Measurements from ENCODE around the gene KRTAP2-4. TPM values are rescaled to one million over a fixed set of nuclear protein-coding genes. Genes with fewer than 3 reads are reported as not detected.

Gene KRTAP2-4
- total and polyA plus RNA-seq, 11 donors: not detected

DNA sequence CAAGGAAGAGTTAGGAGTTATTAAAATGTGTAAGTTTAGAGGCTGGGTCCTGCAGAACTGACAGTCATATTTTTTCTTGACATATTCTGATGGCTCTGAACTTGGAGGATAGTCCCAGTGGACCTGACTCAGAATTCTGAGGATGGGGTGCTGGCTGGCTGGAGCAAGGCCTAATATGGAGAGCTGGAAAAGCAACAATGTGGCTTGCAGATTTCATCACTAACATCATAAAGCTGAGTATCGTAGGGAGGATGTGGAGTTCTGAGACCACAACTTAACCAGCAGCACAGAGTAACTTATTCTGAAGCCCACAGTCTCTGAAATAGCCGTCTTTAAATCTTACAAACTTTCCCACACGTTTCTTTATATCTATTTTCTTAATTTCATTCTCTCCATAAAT is 41.0 kb downstream of the KRTAP2-4 start:
- intact Hi-C loops (cut with DNase I): no loop called here
- WGBS, 4 donors: 64 to 82% (median 74%) methylated on average over 3 of the region's 3 CpGs
- DNase-seq (no peak), ATAC-seq (no peak)
- H3K36me3 ChIP-seq: no peaks in the 10 kb centered on the region
- TF ChIP-seq POLR2A (IDR thresholded peaks at IDR 0.05): no peak
- TF ChIP-seq, protein P1, sequence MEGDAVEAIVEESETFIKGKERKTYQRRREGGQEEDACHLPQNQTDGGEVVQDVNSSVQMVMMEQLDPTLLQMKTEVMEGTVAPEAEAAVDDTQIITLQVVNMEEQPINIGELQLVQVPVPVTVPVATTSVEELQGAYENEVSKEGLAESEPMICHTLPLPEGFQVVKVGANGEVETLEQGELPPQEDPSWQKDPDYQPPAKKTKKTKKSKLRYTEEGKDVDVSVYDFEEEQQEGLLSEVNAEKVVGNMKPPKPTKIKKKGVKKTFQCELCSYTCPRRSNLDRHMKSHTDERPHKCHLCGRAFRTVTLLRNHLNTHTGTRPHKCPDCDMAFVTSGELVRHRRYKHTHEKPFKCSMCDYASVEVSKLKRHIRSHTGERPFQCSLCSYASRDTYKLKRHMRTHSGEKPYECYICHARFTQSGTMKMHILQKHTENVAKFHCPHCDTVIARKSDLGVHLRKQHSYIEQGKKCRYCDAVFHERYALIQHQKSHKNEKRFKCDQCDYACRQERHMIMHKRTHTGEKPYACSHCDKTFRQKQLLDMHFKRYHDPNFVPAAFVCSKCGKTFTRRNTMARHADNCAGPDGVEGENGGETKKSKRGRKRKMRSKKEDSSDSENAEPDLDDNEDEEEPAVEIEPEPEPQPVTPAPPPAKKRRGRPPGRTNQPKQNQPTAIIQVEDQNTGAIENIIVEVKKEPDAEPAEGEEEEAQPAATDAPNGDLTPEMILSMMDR (IDR thresholded peaks at IDR 0.05): no peak
- no peaks in the 10 kb centered on the region for H3K4me1 ChIP-seq
- peaks cover 0 to 10% (median 0%) of the 10 kb centered on the region in 12 donors for H3K9me3 ChIP-seq
- H3K4me3 ChIP-seq: no peak overlapping the region
- H3K27ac ChIP-seq: no peak overlapping the region
- peaks cover 0 to 20% (median 7%) of the 10 kb centered on the region in 9 donors for H3K27me3 ChIP-seq

DNA sequence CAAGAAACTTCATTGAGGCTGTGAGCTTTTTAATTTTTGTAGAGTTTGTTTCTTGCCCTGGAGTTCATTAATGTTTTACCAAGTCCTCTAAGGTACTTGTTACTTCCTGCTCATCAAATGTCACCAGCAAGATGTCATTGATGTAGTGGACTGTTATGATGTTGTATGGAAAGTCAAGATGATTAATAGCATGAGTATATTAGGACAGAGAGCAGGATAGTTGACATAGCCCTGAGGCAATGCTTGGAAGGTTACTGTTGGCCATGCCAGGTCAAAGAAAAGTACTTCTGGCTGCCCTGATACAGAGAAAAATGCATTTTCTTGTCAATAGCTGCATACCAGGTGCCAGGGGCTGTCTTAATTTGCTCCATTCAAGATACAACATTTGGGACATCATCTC is 45.3 kb downstream of the KRTAP2-4 start:
- intact Hi-C loops (cut with DNase I): no loop called here
- ATAC-seq: no peak
- peaks cover 0 to 10% (median 0%) of the 10 kb centered on the region in 12 donors for H3K9me3 ChIP-seq

DNA sequence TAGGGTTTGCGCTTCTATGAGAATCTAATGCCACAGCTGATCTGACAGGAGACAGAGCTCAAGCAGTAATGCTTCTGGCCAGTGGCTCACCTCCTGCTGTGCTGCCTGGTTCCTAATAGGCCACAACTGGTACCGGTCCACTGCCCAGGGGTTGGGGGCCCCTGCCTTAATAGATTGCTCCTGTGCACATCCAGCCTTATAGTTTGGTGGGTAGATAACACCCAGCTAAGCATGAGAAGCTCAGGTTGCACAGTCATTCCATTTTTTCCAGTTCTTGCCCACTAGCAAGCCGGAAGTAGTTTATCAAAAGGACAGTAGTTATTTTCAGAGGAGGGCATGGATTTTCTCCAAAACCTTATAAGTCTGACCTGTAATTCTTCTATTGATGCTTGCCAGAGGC is 46.3 kb downstream of the KRTAP2-4 start:
- Histone ChIP-seq H3K27ac (no peak overlapping the region), H3K9me3 (peaks cover 0 to 10% (median 0%) of the 10 kb centered on the region in 12 donors), H3K36me3 (no peaks in the 10 kb centered on the region), H3K4me1 (peaks cover 0 to 2% (median 0%) of the 10 kb centered on the region in 12 donors), H3K4me3 (no peak overlapping the region), H3K27me3 (peaks cover 0 to 4% (median 0%) of the 10 kb centered on the region in 9 donors)
- no peak for TF ChIP-seq POLR2A (IDR thresholded peaks at IDR 0.05)
- TF ChIP-seq, protein P1 (IDR thresholded peaks at IDR 0.05): no peak
- ATAC-seq: no peak
- intact Hi-C loops (cut with DNase I): no loop called here
- 91 to 96% (median 93%) methylated on average over 2 to 3 of the region's 3 CpGs for WGBS, 4 donors
- no peak for DNase-seq

More for the DNA sequence above, 45.3 kb downstream of the KRTAP2-4 start:
- no peak overlapping the region for H3K27ac ChIP-seq
- DNase-seq: no peak
- H3K4me1 ChIP-seq: no peaks in the 10 kb centered on the region
- TF ChIP-seq, protein P1 (IDR thresholded peaks at IDR 0.05): no peak
- TF ChIP-seq POLR2A (IDR thresholded peaks at IDR 0.05): no peak
- no peaks in the 10 kb centered on the region for H3K27me3 ChIP-seq
- H3K4me3 ChIP-seq: no peak overlapping the region
- no peaks in the 10 kb centered on the region for H3K36me3 ChIP-seq

DNA sequence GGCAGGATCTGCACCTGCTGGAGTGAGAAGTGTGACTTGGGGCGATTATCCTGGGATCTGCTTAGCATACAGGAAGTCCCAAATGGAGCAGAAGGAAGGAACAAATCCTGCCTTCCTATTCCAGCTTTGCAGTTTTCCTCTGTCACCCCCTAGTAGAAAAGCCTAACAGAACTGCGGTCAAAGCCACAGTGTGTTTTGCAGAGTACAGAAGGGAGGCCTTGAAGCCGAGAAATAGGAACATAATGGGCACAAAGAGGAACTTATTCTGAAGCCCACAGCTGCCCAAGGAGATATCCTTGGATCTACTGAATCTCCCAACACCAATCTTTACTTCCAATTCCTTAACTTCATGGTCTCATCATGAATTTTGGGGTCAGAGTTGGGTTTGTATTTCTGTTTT is 47.1 kb downstream of the KRTAP2-4 start:
- TF ChIP-seq, protein P1 (IDR thresholded peaks at IDR 0.05): no peak
- TF ChIP-seq POLR2A (IDR thresholded peaks at IDR 0.05): no peak
- intact Hi-C loops (cut with DNase I): no loop called here
- DNase-seq: no peak
- no peak overlapping the region for H3K4me3 ChIP-seq
- H3K36me3 ChIP-seq: no peaks in the 10 kb centered on the region
- ATAC-seq: no peak
- WGBS, 4 donors: 70 to 78% (median 76%) methylated on average over 2 to 3 of the region's 3 CpGs
- peaks cover 0 to 6% (median 0%) of the 10 kb centered on the region in 12 donors for H3K4me1 ChIP-seq
- peaks cover 0 to 4% (median 0%) of the 10 kb centered on the region in 9 donors for H3K27me3 ChIP-seq
- peaks cover 0 to 7% (median 0%) of the 10 kb centered on the region in 12 donors for H3K9me3 ChIP-seq
- no peak overlapping the region for H3K27ac ChIP-seq
